ENCODE data around the gene NAV3.

NAV3 gene

GRCh38 chr12:78120866-78121560 lies 290.3 kb downstream of the NAV3 start:
- no peak for DNase-seq (ENCODE audit: low read depth, low spot score)
- CTCF ChIA-PET: interaction anchor here (0.9 to 1.1 kb wide), 3 partner anchors 23 to 1002 kb away, joined by 3 to 4 read pairs (median 3); no protein-coding TSS in a partner anchor
- POLR2A ChIA-PET: no interaction called here
- no peak overlapping the region for H3K4me3 ChIP-seq (ENCODE audit: low read depth, low read length)
- no peak for TF ChIP-seq CTCF (IDR thresholded peaks at IDR 0.05; ENCODE audit: insufficient read depth, low read length, missing control alignments)

DNA sequence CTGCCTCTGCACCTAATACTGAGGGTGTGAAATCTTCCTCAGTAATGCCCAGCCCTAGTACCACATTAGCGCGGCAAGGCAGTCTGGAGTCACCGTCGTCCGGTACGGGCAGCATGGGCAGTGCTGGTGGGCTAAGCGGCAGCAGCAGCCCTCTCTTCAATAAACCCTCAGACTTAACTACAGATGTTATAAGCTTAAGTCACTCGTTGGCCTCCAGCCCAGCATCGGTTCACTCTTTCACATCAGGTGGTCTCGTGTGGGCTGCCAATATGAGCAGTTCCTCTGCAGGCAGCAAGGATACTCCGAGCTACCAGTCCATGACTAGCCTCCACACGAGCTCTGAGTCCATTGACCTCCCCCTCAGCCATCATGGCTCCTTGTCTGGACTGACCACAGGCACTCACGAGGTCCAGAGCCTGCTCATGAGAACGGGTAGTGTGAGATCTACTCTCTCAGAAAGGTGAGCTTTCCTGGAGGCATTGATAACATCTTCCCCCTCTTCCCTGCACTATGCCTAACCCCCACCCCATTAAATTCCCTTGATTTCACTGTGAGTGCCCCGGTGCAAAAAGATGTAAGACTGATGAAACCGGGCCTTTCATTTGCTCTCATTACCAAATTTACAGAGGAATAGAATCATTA lies 291.4 kb downstream of the NAV3 start:
- CTCF ChIA-PET: interaction anchor here (0.9 to 1.1 kb wide), 3 partner anchors 25 to 1003 kb away, joined by 3 to 4 read pairs (median 3); no protein-coding TSS in a partner anchor
- TF ChIP-seq CTCF (IDR thresholded peaks at IDR 0.05; ENCODE audit: insufficient read depth, low read length, missing control alignments): no peak
- POLR2A ChIA-PET: no interaction called here
- no peak overlapping the region for H3K4me3 ChIP-seq (ENCODE audit: low read depth, low read length)
- no peak for DNase-seq (ENCODE audit: low read depth, low spot score)

- no peak overlapping the region for H3K4me3 ChIP-seq (ENCODE audit: low read depth, low read length)
- no peak for TF ChIP-seq CTCF (IDR thresholded peaks at IDR 0.05; ENCODE audit: insufficient read depth, low read length, missing control alignments)
- no peak for DNase-seq (ENCODE audit: low read depth, low spot score)
- POLR2A ChIA-PET: no interaction called here
- CTCF ChIA-PET: no interaction called here
Measured at GRCh38 chr12:78128211-78128610, 297.5 kb downstream of the NAV3 start.

DNA sequence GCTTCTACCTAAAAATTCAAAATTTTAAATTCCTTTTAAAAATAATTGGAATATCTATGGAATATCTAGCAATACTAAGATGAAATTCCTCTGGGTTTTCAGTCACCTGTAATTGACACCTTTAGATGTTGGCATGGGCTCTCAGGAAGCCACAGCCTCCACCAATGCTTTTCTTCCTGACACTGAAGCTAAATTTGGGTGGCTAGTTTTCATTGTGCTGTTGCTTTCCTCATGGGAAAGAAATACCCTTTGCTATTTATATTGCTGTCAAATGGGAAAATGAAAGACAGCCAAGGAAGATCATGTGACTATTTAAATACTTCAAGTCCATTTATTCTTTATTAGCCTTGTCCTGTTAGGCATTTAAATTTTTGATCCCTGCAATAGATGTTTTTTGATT lies 313.0 kb downstream of the NAV3 start:
- H3K4me3 ChIP-seq (ENCODE audit: low read depth, low read length): no peak overlapping the region
- no peak for DNase-seq (ENCODE audit: low read depth, low spot score)
- POLR2A ChIA-PET: no interaction called here
- CTCF ChIA-PET: interaction anchor here (1.4 to 1.7 kb wide), 2 partner anchors 15 to 27 kb away, joined by 4 to 5 read pairs; no protein-coding TSS in a partner anchor
- TF ChIP-seq CTCF (IDR thresholded peaks at IDR 0.05; ENCODE audit: insufficient read depth, low read length, missing control alignments): no peak

DNA sequence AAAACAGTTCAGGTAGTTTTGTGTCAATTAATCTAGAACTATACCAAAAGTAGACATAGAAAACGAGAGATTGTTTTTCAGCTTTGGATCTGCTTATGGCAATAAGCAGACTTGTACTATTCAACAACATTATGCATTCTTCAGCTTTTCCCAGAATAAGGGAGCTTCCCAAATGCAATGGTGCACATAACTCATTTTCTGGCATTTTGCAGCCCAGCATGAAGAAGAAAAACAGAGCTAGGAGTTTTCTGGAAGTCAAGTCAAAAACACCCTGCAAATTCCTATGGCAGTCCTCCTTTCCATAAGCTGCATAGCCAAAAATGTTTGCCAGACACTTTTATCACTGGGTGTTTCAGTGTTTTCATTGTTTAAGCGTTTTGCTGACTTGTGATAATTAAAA lies 314.7 kb downstream of the NAV3 start:
- TF ChIP-seq CTCF (IDR thresholded peaks at IDR 0.05; ENCODE audit: insufficient read depth, low read length, missing control alignments): no peak
- no peak for DNase-seq (ENCODE audit: low read depth, low spot score)
- ChIA-PET POLR2A (no interaction called here), CTCF (interaction anchor here (0.8 to 3.5 kb wide), 9 partner anchors 8 to 1029 kb away, joined by 3 to 37 read pairs (median 8); no protein-coding TSS in a partner anchor)
- H3K4me3 ChIP-seq (ENCODE audit: low read depth, low read length): no peak overlapping the region

DNA sequence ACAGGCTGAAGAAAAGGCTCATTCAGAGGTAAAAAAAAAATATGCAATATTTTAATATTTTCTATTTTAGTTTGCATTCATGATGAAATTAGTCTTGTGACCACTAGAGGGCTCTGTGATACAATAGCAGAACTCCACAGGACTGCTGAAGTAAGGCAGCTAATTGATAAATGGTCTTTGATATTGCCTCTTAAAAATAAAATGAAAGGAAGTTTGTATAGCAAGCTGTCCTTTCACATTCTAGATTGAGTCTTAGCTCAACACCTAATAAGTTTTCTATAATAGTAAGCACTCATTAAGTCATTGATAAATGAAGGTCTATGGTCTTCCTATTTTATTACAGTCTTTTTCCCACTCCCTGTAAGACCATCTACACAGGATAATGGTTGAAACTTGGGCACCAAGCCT lies 315.7 kb downstream of the NAV3 start:
- CTCF ChIA-PET: interaction anchor here (0.5 to 3.5 kb wide), 14 partner anchors 9 to 960 kb away, joined by 3 to 37 read pairs (median 5); no protein-coding TSS in a partner anchor
- DNase-seq (ENCODE audit: low read depth, low spot score): no peak
- POLR2A ChIA-PET: no interaction called here
- no peak overlapping the region for H3K4me3 ChIP-seq (ENCODE audit: low read depth, low read length)
- TF ChIP-seq CTCF (IDR thresholded peaks at IDR 0.05; ENCODE audit: insufficient read depth, low read length, missing control alignments): peak; percentile 54
